ENCODE measurements around the gene EPS15.

- no peak for TF ChIP-seq CTCF (IDR thresholded peaks at IDR 0.05; ENCODE audit: low read depth, low read length, missing input control)
- no peak for TF ChIP-seq JUND (IDR thresholded peaks at IDR 0.05)
- no peak for TF ChIP-seq TAF1 (conservative IDR thresholded peaks at IDR 0.05)
- no peak for TF ChIP-seq YY1 (IDR thresholded peaks at IDR 0.05)
- no peak for TF ChIP-seq MAX (IDR thresholded peaks at IDR 0.05)
Observed at GRCh38 chr1:51443555-51443954, 75.5 kb downstream of the EPS15 start.

Measured in liver (tissue), 3 donors.